Astrocyte (in vitro differentiated cells and primary cell): Measurements from ENCODE around the gene PTPRN2. TPM values are rescaled to one million over a fixed set of nuclear protein-coding genes. Genes with fewer than 3 reads are reported as not detected.

Experiments
- DNase-seq: peaks from one replicate; pipeline ENCODE4 v3.0.0-alpha.2; 2010; ENCODE audit warnings: low read depth
- FAIRE-seq: peaks from 2 replicates; lab custom pipeline; 2011; peaks lifted over from hg19 to GRCh38; lab: Jason Lieb, UNC
- H2AFZ ChIP-seq: 2 replicates; pipeline ENCODE4 v1.6.0; 2012; ENCODE audit warnings: low read depth, low read length, inconsistent platforms
- H3K27ac ChIP-seq: 2 replicates; pipeline ENCODE4 v1.5.1; 2011; ENCODE audit warnings: low read depth, low read length, inconsistent platforms
- H3K27me3 ChIP-seq: 2 replicates; pipeline ENCODE4 v1.6.0; 2011; ENCODE audit warnings: low read length, inconsistent platforms; ENCODE audit not compliant: insufficient read depth
- H3K36me3 ChIP-seq: 2 replicates; pipeline ENCODE4 v1.5.1; 2011; ENCODE audit warnings: low read length, inconsistent platforms; ENCODE audit not compliant: insufficient read depth
- H3K4me1 ChIP-seq: 2 replicates; pipeline ENCODE4 v1.5.1; 2011; ENCODE audit warnings: low read length, inconsistent platforms; ENCODE audit not compliant: insufficient read depth
- H3K4me2 ChIP-seq: 2 replicates; pipeline ENCODE4 v1.6.0; 2012; ENCODE audit warnings: low read length, inconsistent platforms
- H3K4me3 ChIP-seq: 2 replicates; pipeline ENCODE4 v1.5.1; 2011; ENCODE audit warnings: low read depth, mild to moderate bottlenecking, low read length, inconsistent platforms; ENCODE audit not compliant: insufficient read depth
- H3K79me2 ChIP-seq: 2 replicates; pipeline ENCODE4 v1.6.0; 2012; ENCODE audit warnings: mild to moderate bottlenecking, low read length, inconsistent platforms; ENCODE audit not compliant: insufficient read depth
- H3K9ac ChIP-seq: 2 replicates; pipeline ENCODE4 v1.6.0; 2012; ENCODE audit warnings: mild to moderate bottlenecking, low read length, inconsistent platforms
- H3K9me3 ChIP-seq: 2 replicates; pipeline ENCODE4 v1.5.1; 2012; ENCODE audit warnings: low read depth, mild to moderate bottlenecking, low read length, inconsistent platforms; ENCODE audit not compliant: insufficient read depth
- H4K20me1 ChIP-seq: 2 replicates; pipeline ENCODE4 v1.6.0; 2012; ENCODE audit warnings: low read length, inconsistent platforms; ENCODE audit not compliant: insufficient read depth
- H3K27ac Mint-ChIP-seq: one replicate; pipeline ENCODE4 v1.8.0; 2021; ENCODE audit warnings: mild to moderate bottlenecking, mixed read lengths; ENCODE audit not compliant: unreplicated experiment
- H3K27me3 Mint-ChIP-seq: one replicate; pipeline ENCODE4 v1.8.0; 2021; ENCODE audit warnings: low read depth, mixed read lengths; ENCODE audit not compliant: unreplicated experiment
- H3K36me3 Mint-ChIP-seq: one replicate; pipeline ENCODE4 v1.8.0; 2021; ENCODE audit warnings: low read depth, mixed read lengths; ENCODE audit not compliant: unreplicated experiment
- H3K4me1 Mint-ChIP-seq: one replicate; pipeline ENCODE4 v1.8.0; 2021; ENCODE audit warnings: low read depth, mixed read lengths; ENCODE audit not compliant: unreplicated experiment
- H3K4me3 Mint-ChIP-seq: one replicate; pipeline ENCODE4 v1.8.0; 2021; ENCODE audit warnings: mild to moderate bottlenecking, moderate library complexity, mixed read lengths; ENCODE audit not compliant: unreplicated experiment
- H3K9me3 Mint-ChIP-seq: one replicate; pipeline ENCODE4 v1.8.0; 2021; ENCODE audit warnings: mild to moderate bottlenecking, mixed read lengths; ENCODE audit not compliant: unreplicated experiment
- CTCF ChIP-seq: IDR thresholded peaks from 2 replicates; pipeline ENCODE4 v1.5.1; 2011; ENCODE audit warnings: low read depth, mild to moderate bottlenecking, inconsistent platforms, low read length, moderate library complexity; ENCODE audit not compliant: insufficient read depth
- EZH2 ChIP-seq: IDR thresholded peaks from 2 replicates; pipeline ENCODE4 v1.6.1; 2012; ENCODE audit warnings: mild to moderate bottlenecking, low read length, inconsistent platforms; ENCODE audit not compliant: insufficient read depth
- total RNA-seq: library from RNA; stranded (reverse); gene quantifications from 2 replicates; pipeline ENCODE4 v1.2.1, GENCODE V29; 2021

PTPRN2 gene
- total RNA-seq, 1 donor from 2014 or later: 0.09 TPM

GRCh38 chr7:158238616-158239289 is 348.9 kb downstream of the PTPRN2 start:
- TF ChIP-seq CTCF (no peak), EZH2 (no peak)
- no peaks in the 10 kb centered on the region for H3K79me2 ChIP-seq
- FAIRE-seq: no peak
- Mint-ChIP-seq H3K4me3 (no peak overlapping the region), H3K27me3 (no peaks in the 10 kb centered on the region), H3K9me3 (peaks cover 18% of the 10 kb centered on the region), H3K36me3 (no peaks in the 10 kb centered on the region), H3K4me1 (no peaks in the 10 kb centered on the region), H3K27ac (no peak overlapping the region)
- no peak overlapping the region for H2AFZ ChIP-seq
- DNase-seq: no peak
- no peaks in the 10 kb centered on the region for H3K36me3 ChIP-seq
- no peaks in the 10 kb centered on the region for H3K9me3 ChIP-seq
- H3K4me1 ChIP-seq: no peaks in the 10 kb centered on the region
- H3K27ac ChIP-seq: no peak overlapping the region
- H4K20me1 ChIP-seq: no peaks in the 10 kb centered on the region
- H3K4me2 ChIP-seq: no peak overlapping the region
- no peaks in the 10 kb centered on the region for H3K27me3 ChIP-seq
- no peak overlapping the region for H3K9ac ChIP-seq
- H3K4me3 ChIP-seq: no peak overlapping the region

- no peaks in the 10 kb centered on the region for H4K20me1 ChIP-seq
- H3K4me3 Mint-ChIP-seq: no peak overlapping the region
- H3K27me3 ChIP-seq: no peaks in the 10 kb centered on the region
- H3K4me1 ChIP-seq: no peaks in the 10 kb centered on the region
- H3K27me3 Mint-ChIP-seq: no peaks in the 10 kb centered on the region
- no peak overlapping the region for H3K4me2 ChIP-seq
- H3K9ac ChIP-seq: no peak overlapping the region
- TF ChIP-seq CTCF (no peak), EZH2 (no peak)
- H3K27ac ChIP-seq: no peak overlapping the region
- no peaks in the 10 kb centered on the region for H3K9me3 ChIP-seq
- no peak overlapping the region for H3K4me3 ChIP-seq
- no peaks in the 10 kb centered on the region for H3K4me1 Mint-ChIP-seq
- H3K9me3 Mint-ChIP-seq: peaks cover 18% of the 10 kb centered on the region
- DNase-seq (no peak), FAIRE-seq (no peak)
- H2AFZ ChIP-seq: no peak overlapping the region
- H3K27ac Mint-ChIP-seq: no peak overlapping the region
- H3K36me3 Mint-ChIP-seq: no peaks in the 10 kb centered on the region
- no peaks in the 10 kb centered on the region for H3K36me3 ChIP-seq
- H3K79me2 ChIP-seq: no peaks in the 10 kb centered on the region
Observed at GRCh38 chr7:158237672-158238335, 349.8 kb downstream of the PTPRN2 start.

- Histone ChIP-seq H3K36me3 (no peaks in the 10 kb centered on the region), H3K4me1 (no peaks in the 10 kb centered on the region), H3K79me2 (no peaks in the 10 kb centered on the region), H4K20me1 (no peaks in the 10 kb centered on the region), H3K27me3 (no peaks in the 10 kb centered on the region), H3K9ac (no peak overlapping the region), H3K27ac (no peak overlapping the region), H3K4me3 (no peak overlapping the region), H2AFZ (no peak overlapping the region), H3K9me3 (no peaks in the 10 kb centered on the region), H3K4me2 (no peak overlapping the region)
- Mint-ChIP-seq H3K27me3 (no peaks in the 10 kb centered on the region), H3K9me3 (peaks cover 20% of the 10 kb centered on the region), H3K4me3 (no peak overlapping the region), H3K4me1 (no peaks in the 10 kb centered on the region), H3K27ac (no peak overlapping the region), H3K36me3 (no peaks in the 10 kb centered on the region)
- FAIRE-seq (no peak), DNase-seq (no peak)
- TF ChIP-seq CTCF (no peak), EZH2 (no peak)
Observed at GRCh38 chr7:158236400-158236799, 351.2 kb downstream of the PTPRN2 start.
